Loucy (cell line): ENCODE measurements around the gene BANP.
"Not testable (repeated sequence)": the region's sequence is repeated elsewhere in the genome, so short reads cannot be mapped to it uniquely, and the experiment has no call there.

Experiments
- H2AFZ ChIP-seq: fragments of 200-600 bp; sonication (generic); 2 replicates; pipeline ENCODE4 v1.6.0; 2016; ENCODE audit warnings: antibody characterized with exemption, mild to moderate bottlenecking, low read length, moderate library complexity
- H3F3A ChIP-seq: fragments of 200-600 bp; 2 replicates; pipeline ENCODE4 v1.6.0; 2016; ENCODE audit warnings: antibody characterized with exemption, low read depth, mild to moderate bottlenecking
- H3K27me3 ChIP-seq: fragments of 200-600 bp; sonication (generic); 2 replicates; pipeline ENCODE4 v1.6.1; 2014; ENCODE audit warnings: low read length, mild to moderate bottlenecking; ENCODE audit not compliant: insufficient read depth, poor library complexity, severe bottlenecking
- H3K36me3 ChIP-seq: fragments of 200-600 bp; sonication (generic); 2 replicates; pipeline ENCODE4 v1.6.1; 2016; ENCODE audit warnings: low read length; ENCODE audit not compliant: insufficient read depth
- H3K4me1 ChIP-seq: fragments of 200-600 bp; sonication (generic); 2 replicates; pipeline ENCODE4 v1.5.1; 2014; ENCODE audit warnings: low read length, mild to moderate bottlenecking; ENCODE audit not compliant: insufficient read depth, poor library complexity, severe bottlenecking
- H3K4me2 ChIP-seq: fragments of 200-600 bp; sonication (generic); 2 replicates; pipeline ENCODE4 v1.6.0; 2014; ENCODE audit warnings: antibody characterized with exemption, low read length, low read depth, mild to moderate bottlenecking; ENCODE audit not compliant: poor library complexity, severe bottlenecking
- H3K4me3 ChIP-seq: fragments of 200-600 bp; sonication (generic); 2 replicates; pipeline ENCODE4 v1.5.1; 2014; ENCODE audit warnings: low read length, mild to moderate bottlenecking, mixed read lengths; ENCODE audit not compliant: poor library complexity, severe bottlenecking
- H3K79me2 ChIP-seq: fragments of 200-600 bp; sonication (generic); 2 replicates; pipeline ENCODE4 v1.6.1; 2014; ENCODE audit warnings: low read length; ENCODE audit not compliant: insufficient read depth
- H3K9ac ChIP-seq: fragments of 200-600 bp; sonication (generic); 2 replicates; pipeline ENCODE4 v1.6.0; 2014; ENCODE audit warnings: mild to moderate bottlenecking, low read depth, low read length, moderate library complexity; ENCODE audit not compliant: poor library complexity, severe bottlenecking
- H3K9me2 ChIP-seq: fragments of 200-600 bp; sonication (generic); replicated peaks from 2 replicates; pipeline ENCODE4 v1.6.1; 2016; ENCODE audit warnings: low read depth, low read length, mixed read lengths
- H3K9me3 ChIP-seq: fragments of 200-600 bp; sonication (generic); 2 replicates; pipeline ENCODE4 v1.6.1; 2014; ENCODE audit warnings: mild to moderate bottlenecking, antibody characterized with exemption, low read length, low read depth; ENCODE audit not compliant: insufficient read depth
- H4K20me1 ChIP-seq: fragments of 200-600 bp; sonication (generic); 2 replicates; pipeline ENCODE4 v1.6.0; 2014; ENCODE audit warnings: antibody characterized with exemption, low read length, mild to moderate bottlenecking; ENCODE audit not compliant: insufficient read depth, poor library complexity, severe bottlenecking
- CTCF ChIP-seq: fragments of 200-600 bp; sonication (generic); conservative IDR thresholded peaks from 2 replicates; pipeline ENCODE4 v1.5.1; 2014; ENCODE audit warnings: mild to moderate bottlenecking, antibody characterized with exemption, low read length
- EZH2phosphoT487 ChIP-seq: fragments of 200-600 bp; IDR thresholded peaks from 2 replicates; pipeline ENCODE4 v1.6.1; 2018; ENCODE audit warnings: antibody characterized with exemption, mild to moderate bottlenecking, moderate library complexity, borderline replicate concordance

BANP gene

GRCh38 chr16:88014252-88014781 is 63.1 kb downstream of the BANP start:
- H3K9ac ChIP-seq = no peak overlapping the region
- no peaks in the 10 kb centered on the region for H4K20me1 ChIP-seq
- no peaks in the 10 kb centered on the region for H3F3A ChIP-seq
- H3K27me3 ChIP-seq = no peaks in the 10 kb centered on the region
- no peaks in the 10 kb centered on the region for H3K79me2 ChIP-seq
- H3K4me2 ChIP-seq = no peak overlapping the region
- H3K4me3 ChIP-seq = no peak overlapping the region
- H3K4me1 ChIP-seq = no peaks in the 10 kb centered on the region
- H3K9me3 ChIP-seq = no peaks in the 10 kb centered on the region
- no peak for TF ChIP-seq CTCF
- H3K36me3 ChIP-seq = peaks cover 7% of the 10 kb centered on the region; the same call in 1 of the 2 replicates
- H3K9me2 ChIP-seq = no peaks in the 10 kb centered on the region
- no peak overlapping the region for H2AFZ ChIP-seq

- Histone ChIP-seq H3K27me3 (no peaks in the 10 kb centered on the region), H3K9me2 (no peaks in the 10 kb centered on the region), H3F3A (no peaks in the 10 kb centered on the region), H3K4me2 (no peak overlapping the region), H3K4me3 (no peak overlapping the region), H4K20me1 (no peaks in the 10 kb centered on the region), H3K36me3 (peaks cover 7% of the 10 kb centered on the region; the same call in 1 of the 2 replicates), H3K4me1 (no peaks in the 10 kb centered on the region), H3K79me2 (no peaks in the 10 kb centered on the region), H3K9ac (no peak overlapping the region), H3K9me3 (no peaks in the 10 kb centered on the region), H2AFZ (no peak overlapping the region)
- TF ChIP-seq CTCF (no peak), EZH2phosphoT487 (no peak)
Observed at GRCh38 chr16:88014954-88015805, 63.9 kb downstream of the BANP start.

- Histone ChIP-seq H2AFZ (no peak overlapping the region), H3F3A (no peaks in the 10 kb centered on the region), H3K4me1 (no peaks in the 10 kb centered on the region), H3K4me3 (no peak overlapping the region), H3K9me2 (no peaks in the 10 kb centered on the region), H3K36me3 (peaks cover 7% of the 10 kb centered on the region; the same call in 1 of the 2 replicates), H3K4me2 (no peak overlapping the region), H3K79me2 (no peaks in the 10 kb centered on the region), H4K20me1 (no peaks in the 10 kb centered on the region), H3K27me3 (no peaks in the 10 kb centered on the region), H3K9me3 (no peaks in the 10 kb centered on the region), H3K9ac (no peak overlapping the region)
- no peak for TF ChIP-seq CTCF
- TF ChIP-seq EZH2phosphoT487 = no peak
Observed at GRCh38 chr16:88015806-88016140, 64.5 kb downstream of the BANP start.

- H3K9ac ChIP-seq, H3K27me3 ChIP-seq, H3K9me2 ChIP-seq, H3K4me1 ChIP-seq, H3K36me3 ChIP-seq, H4K20me1 ChIP-seq, H3K4me2 ChIP-seq, H3K79me2 ChIP-seq, H3F3A ChIP-seq, H3K9me3 ChIP-seq, H2AFZ ChIP-seq, H3K4me3 ChIP-seq: not testable (repeated sequence)
Observed at GRCh38 chr16:88016386-88016785, 65.2 kb downstream of the BANP start.
